CD14-positive monocyte (primary cell): Measurements from ENCODE around the gene NDST3. TPM values are rescaled to one million over a fixed set of nuclear protein-coding genes. Genes with fewer than 3 reads are reported as not detected.
"Not testable (repeated sequence)": the region's sequence is repeated elsewhere in the genome, so short reads cannot be mapped to it uniquely, and the experiment has no call there.

Experiments used
- DNase-seq, 3 donors: peaks; one replicate each; pipeline ENCODE4 v3.0.0-alpha.2; 2011 to 2022
- H2AFZ ChIP-seq: 2 replicates; pipeline ENCODE4 v1.6.0; 2012; ENCODE audit warnings: mild to moderate bottlenecking, low read depth, low read length, inconsistent platforms; ENCODE audit not compliant: insufficient read depth, poor library complexity, severe bottlenecking
- H3K27ac ChIP-seq, 2 donors: 1 replicate in 1 of 2; 2 replicates in 1 of 2; pipeline ENCODE4 v1.5.1; 2012 to 2013; ENCODE audit warnings: low read length in 2 of 2, control low read depth in 1 of 2, inconsistent platforms in 1 of 2, low read depth in 1 of 2, mild to moderate bottlenecking in 1 of 2
- H3K27me3 ChIP-seq, 2 donors: one replicate each; pipeline versions ENCODE4 v1.6.0 to v1.6.1; 2011 to 2013; ENCODE audit warnings: low read length in 2 of 2; ENCODE audit not compliant: control insufficient read depth in 2 of 2, insufficient read depth in 2 of 2
- H3K36me3 ChIP-seq, 2 donors: replicated peaks in 1 of 2; 1 replicate in 1 of 2; 2 replicates in 1 of 2; pipeline versions ENCODE4 v1.5.1 to v1.6.1; 2012 to 2013; ENCODE audit warnings: low read length in 2 of 2, control low read depth in 1 of 2, inconsistent platforms in 1 of 2, mild to moderate bottlenecking in 1 of 2; ENCODE audit not compliant: insufficient read depth in 2 of 2, control insufficient read depth in 1 of 2
- H3K4me1 ChIP-seq, 2 donors: 1 replicate in 1 of 2; 2 replicates in 1 of 2; pipeline versions ENCODE4 v1.5.1 to v1.6.1; 2012 to 2013; ENCODE audit warnings: low read length in 2 of 2, control low read depth in 1 of 2, inconsistent platforms in 1 of 2, mild to moderate bottlenecking in 1 of 2, moderate library complexity in 1 of 2; ENCODE audit not compliant: insufficient read depth in 2 of 2, control insufficient read depth in 1 of 2
- H3K4me2 ChIP-seq: replicated peaks from 2 replicates; pipeline ENCODE3; 2012; ENCODE audit warnings: low read length, moderate library complexity, mild to moderate bottlenecking; ENCODE audit not compliant: poor library complexity, severe bottlenecking; ENCODE audit errors: extremely low read depth
- H3K4me3 ChIP-seq, 3 experiments: fragments of 200-600 bp in 1 of 3; sonication (generic) in 1 of 3; replicated peaks in 1 of 3; 1 replicate in 2 of 3; 2 replicates in 1 of 3; pipeline ENCODE4 v1.5.1; 2011 to 2013; ENCODE audit warnings: low read length in 3 of 3, mild to moderate bottlenecking in 3 of 3, control low read depth in 2 of 3, low read depth in 2 of 3, inconsistent platforms in 1 of 3, moderate library complexity in 1 of 3
- H3K79me2 ChIP-seq: 2 replicates; pipeline ENCODE4 v1.6.0; 2012; ENCODE audit warnings: mild to moderate bottlenecking, control low read depth, inconsistent platforms, low read length, moderate library complexity; ENCODE audit not compliant: insufficient read depth
- H3K9ac ChIP-seq: 2 replicates; pipeline ENCODE4 v1.6.0; 2017; ENCODE audit warnings: low read length, mild to moderate bottlenecking; ENCODE audit not compliant: insufficient read depth, poor library complexity, severe bottlenecking
- H3K9me3 ChIP-seq, 2 donors: replicated peaks in 1 of 2; 1 replicate in 1 of 2; 2 replicates in 1 of 2; pipeline versions ENCODE4 v1.5.1 to v1.6.1; 2012 to 2013; ENCODE audit warnings: low read length in 2 of 2, control low read depth in 1 of 2; ENCODE audit not compliant: control insufficient read depth in 1 of 2, insufficient read depth in 1 of 2
- H4K20me1 ChIP-seq: 2 replicates; pipeline ENCODE4 v1.6.0; 2012; ENCODE audit warnings: mild to moderate bottlenecking, low read length, control low read depth, moderate library complexity; ENCODE audit not compliant: insufficient read depth
- H3K27ac Mint-ChIP-seq, 7 donors: one replicate each; pipeline ENCODE4 v1.8.0; 2020; ENCODE audit warnings: mild to moderate bottlenecking in 7 of 7, mixed read lengths in 7 of 7, moderate library complexity in 6 of 7, inconsistent platforms in 2 of 7
- H3K27me3 Mint-ChIP-seq, 3 donors: one replicate each; pipeline ENCODE4 v1.8.0; 2021 to 2022; ENCODE audit warnings: low read depth in 3 of 3, mild to moderate bottlenecking in 3 of 3, mixed read lengths in 3 of 3, moderate library complexity in 3 of 3, inconsistent platforms in 1 of 3
- H3K36me3 Mint-ChIP-seq, 2 donors: one replicate each; pipeline ENCODE4 v1.8.0; 2020; ENCODE audit warnings: mixed read lengths in 2 of 2, inconsistent platforms in 1 of 2, mild to moderate bottlenecking in 1 of 2
- H3K4me1 Mint-ChIP-seq: one replicate; pipeline ENCODE4 v1.8.0; 2020; ENCODE audit warnings: mild to moderate bottlenecking, mixed read lengths
- H3K4me3 Mint-ChIP-seq, 2 donors: one replicate each; pipeline ENCODE4 v1.8.0; 2020; ENCODE audit warnings: mild to moderate bottlenecking in 2 of 2, mixed read lengths in 2 of 2, moderate library complexity in 1 of 2
- H3K9me3 Mint-ChIP-seq, 7 donors: one replicate each; pipeline ENCODE4 v1.8.0; 2020 to 2022; ENCODE audit warnings: mixed read lengths in 7 of 7, mild to moderate bottlenecking in 6 of 7, moderate library complexity in 6 of 7, inconsistent platforms in 2 of 7
- WGBS: methylation state at CpG from one replicate; pipeline ENCODE4 v1.1.5; 2013; ENCODE audit warnings: missing lambda C conversion rate; ENCODE audit not compliant: insufficient coverage; 5-methylcytosine and 5-hydroxymethylcytosine counted together
- intact Hi-C, 2 donors: fragments of 100-400 bp; cut with micrococcal nuclease; formaldehyde crosslinking; loops; one replicate each; pipeline versions ENCODE4 v1.15.0 to v1.15.1; 2023
- polyA plus RNA-seq, 3 donors: library from polyadenylated mRNA; depleted of rRNA in 1 of 3; unstranded in 2 of 3; stranded (reverse) in 1 of 3; fragments of 300-500 nt in 2 of 3; fragments of >200 nt in 1 of 3; fragmentation: Illumina TruSeq in 2 of 3; gene quantifications; 1 replicate in 2 of 3; 2 replicates in 1 of 3; pipeline ENCODE4 v1.2.3, GENCODE V29; 2012 to 2021
- TF ChIP-seq, protein P1 (sequence below): fragments of 200-600 bp; IDR thresholded peaks from one replicate; pipeline ENCODE4 v1.8.0; 2022; ENCODE audit warnings: antibody characterized with exemption, mild to moderate bottlenecking

NDST3 gene
- polyA plus RNA-seq, 3 donors, result not detected

DNA sequence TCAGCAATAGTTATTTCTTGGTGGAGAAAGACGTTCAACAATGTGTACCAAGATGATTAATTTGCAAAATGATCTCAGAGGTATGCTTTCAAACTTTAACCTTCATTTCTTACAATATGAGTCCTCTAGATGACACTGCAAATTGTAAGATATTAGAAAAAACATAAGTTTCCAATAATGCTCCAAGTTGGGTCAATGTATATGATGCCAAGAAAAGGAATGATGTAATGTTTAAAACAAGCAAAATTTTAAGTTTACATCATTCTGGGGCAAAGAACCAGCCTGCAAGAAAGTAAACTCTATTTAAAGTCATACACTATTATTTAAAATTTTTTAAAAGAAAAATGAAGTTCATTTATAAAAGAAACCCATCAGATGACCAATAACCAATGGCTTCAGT lies 262.4 kb downstream of the NDST3 start:
- WGBS, result no CpG with 5 or more reads among the region's 1 CpG

DNA sequence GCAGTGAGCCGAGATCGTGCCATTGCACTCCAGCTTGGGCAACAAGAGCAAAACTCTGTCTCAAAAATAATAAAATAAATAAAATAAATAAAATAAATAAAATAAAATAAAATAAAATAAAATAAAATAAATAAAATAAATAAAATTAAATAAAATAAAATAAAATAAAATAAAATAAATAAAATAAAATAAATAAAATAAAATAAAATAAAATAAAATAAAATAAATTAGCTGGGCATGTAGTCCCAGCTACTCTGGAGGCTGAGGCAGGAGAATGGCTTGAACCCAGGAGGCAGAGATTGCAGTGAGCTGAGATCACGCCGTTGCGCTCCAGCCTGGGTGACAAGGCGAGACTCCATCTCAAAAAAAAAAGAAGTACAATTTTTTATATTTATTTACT lies 265.3 kb downstream of the NDST3 start:
- H3K27ac Mint-ChIP-seq, H3K9ac ChIP-seq, H3K9me3 Mint-ChIP-seq, H3K36me3 ChIP-seq, H3K4me1 ChIP-seq, H3K4me1 Mint-ChIP-seq, H4K20me1 ChIP-seq, H3K4me2 ChIP-seq, H3K27ac ChIP-seq, H3K4me3 ChIP-seq, H3K4me3 Mint-ChIP-seq, H3K27me3 Mint-ChIP-seq, H3K27me3 ChIP-seq, DNase-seq, H2AFZ ChIP-seq, intact Hi-C loops, H3K9me3 ChIP-seq, H3K36me3 Mint-ChIP-seq, H3K79me2 ChIP-seq: not testable (repeated sequence)
- WGBS, result no CpG with 5 or more reads among the region's 6 CpGs

More for the DNA sequence above, 262.4 kb downstream of the NDST3 start:
- no peak for DNase-seq
- H3K4me2 ChIP-seq, result no peak overlapping the region
- H3K27ac ChIP-seq, result no peak overlapping the region
- H3K9ac ChIP-seq, result no peak overlapping the region
- TF ChIP-seq, protein P1, sequence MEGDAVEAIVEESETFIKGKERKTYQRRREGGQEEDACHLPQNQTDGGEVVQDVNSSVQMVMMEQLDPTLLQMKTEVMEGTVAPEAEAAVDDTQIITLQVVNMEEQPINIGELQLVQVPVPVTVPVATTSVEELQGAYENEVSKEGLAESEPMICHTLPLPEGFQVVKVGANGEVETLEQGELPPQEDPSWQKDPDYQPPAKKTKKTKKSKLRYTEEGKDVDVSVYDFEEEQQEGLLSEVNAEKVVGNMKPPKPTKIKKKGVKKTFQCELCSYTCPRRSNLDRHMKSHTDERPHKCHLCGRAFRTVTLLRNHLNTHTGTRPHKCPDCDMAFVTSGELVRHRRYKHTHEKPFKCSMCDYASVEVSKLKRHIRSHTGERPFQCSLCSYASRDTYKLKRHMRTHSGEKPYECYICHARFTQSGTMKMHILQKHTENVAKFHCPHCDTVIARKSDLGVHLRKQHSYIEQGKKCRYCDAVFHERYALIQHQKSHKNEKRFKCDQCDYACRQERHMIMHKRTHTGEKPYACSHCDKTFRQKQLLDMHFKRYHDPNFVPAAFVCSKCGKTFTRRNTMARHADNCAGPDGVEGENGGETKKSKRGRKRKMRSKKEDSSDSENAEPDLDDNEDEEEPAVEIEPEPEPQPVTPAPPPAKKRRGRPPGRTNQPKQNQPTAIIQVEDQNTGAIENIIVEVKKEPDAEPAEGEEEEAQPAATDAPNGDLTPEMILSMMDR, result no peak
- no peaks in the 10 kb centered on the region for H3K4me1 Mint-ChIP-seq
- intact Hi-C loops, result no loop called here
- no peaks in the 10 kb centered on the region for H3K9me3 ChIP-seq
- H3K4me3 Mint-ChIP-seq, result no peak overlapping the region
- H2AFZ ChIP-seq, result no peak overlapping the region
- no peaks in the 10 kb centered on the region for H3K36me3 ChIP-seq
- H3K9me3 Mint-ChIP-seq, result no peaks in the 10 kb centered on the region
- no peaks in the 10 kb centered on the region for H3K27me3 ChIP-seq
- no peaks in the 10 kb centered on the region for H4K20me1 ChIP-seq
- H3K27me3 Mint-ChIP-seq, result peaks cover 0 to 2% (median 2%) of the 10 kb centered on the region in 3 donors
- H3K4me1 ChIP-seq, result no peaks in the 10 kb centered on the region
- H3K4me3 ChIP-seq, result no peak overlapping the region
- no peak overlapping the region for H3K27ac Mint-ChIP-seq
- no peaks in the 10 kb centered on the region for H3K36me3 Mint-ChIP-seq
- no peaks in the 10 kb centered on the region for H3K79me2 ChIP-seq
